ENCODE results near the gene TAS2R40.

DNA sequence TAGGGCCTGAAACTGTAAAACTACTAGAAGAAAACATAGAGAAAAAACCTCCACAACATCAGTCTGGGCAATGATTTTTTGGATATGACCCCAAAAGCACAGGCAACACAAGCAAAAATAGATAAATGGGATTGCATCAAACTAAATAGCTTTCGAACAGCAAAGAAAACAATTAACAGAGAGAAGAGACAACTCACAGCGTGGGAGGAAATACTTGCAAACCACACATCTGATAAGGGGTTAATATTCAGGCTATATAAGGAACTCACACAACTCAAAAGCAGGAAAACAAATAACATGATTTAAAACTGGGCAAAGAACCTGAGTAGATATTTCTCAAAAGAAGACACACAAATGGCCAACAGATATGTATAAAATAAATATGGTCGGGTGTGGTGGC, 33.7 kb downstream of the TAS2R40 start:
- TF ChIP-seq, protein P1, sequence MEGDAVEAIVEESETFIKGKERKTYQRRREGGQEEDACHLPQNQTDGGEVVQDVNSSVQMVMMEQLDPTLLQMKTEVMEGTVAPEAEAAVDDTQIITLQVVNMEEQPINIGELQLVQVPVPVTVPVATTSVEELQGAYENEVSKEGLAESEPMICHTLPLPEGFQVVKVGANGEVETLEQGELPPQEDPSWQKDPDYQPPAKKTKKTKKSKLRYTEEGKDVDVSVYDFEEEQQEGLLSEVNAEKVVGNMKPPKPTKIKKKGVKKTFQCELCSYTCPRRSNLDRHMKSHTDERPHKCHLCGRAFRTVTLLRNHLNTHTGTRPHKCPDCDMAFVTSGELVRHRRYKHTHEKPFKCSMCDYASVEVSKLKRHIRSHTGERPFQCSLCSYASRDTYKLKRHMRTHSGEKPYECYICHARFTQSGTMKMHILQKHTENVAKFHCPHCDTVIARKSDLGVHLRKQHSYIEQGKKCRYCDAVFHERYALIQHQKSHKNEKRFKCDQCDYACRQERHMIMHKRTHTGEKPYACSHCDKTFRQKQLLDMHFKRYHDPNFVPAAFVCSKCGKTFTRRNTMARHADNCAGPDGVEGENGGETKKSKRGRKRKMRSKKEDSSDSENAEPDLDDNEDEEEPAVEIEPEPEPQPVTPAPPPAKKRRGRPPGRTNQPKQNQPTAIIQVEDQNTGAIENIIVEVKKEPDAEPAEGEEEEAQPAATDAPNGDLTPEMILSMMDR (conservative IDR thresholded peaks at IDR 0.05; ENCODE audit: low read depth, low read length) = no peak
- TF ChIP-seq EZH2phosphoT487 (IDR thresholded peaks at IDR 0.05; ENCODE audit: borderline replicate concordance, low read length) (no peak), EZH2 (IDR thresholded peaks at IDR 0.05; ENCODE audit: low read length, unreplicated experiment) (no peak)

All from PC-3 (cell line).